IMR-90 (cell line): Measurements from ENCODE around the gene UGT1A7. TPM values are rescaled to one million over a fixed set of nuclear protein-coding genes. Genes with fewer than 3 reads are reported as not detected.

Experiments
- ATAC-seq: fragments of 200-7000 bp; cut with Tn5 transposase; 2 replicates; pipeline ENCODE4 v1.9.1; 2020; ENCODE audit warnings: low read depth, mild to moderate bottlenecking, moderate library complexity
- BruUV-seq: library from RNA; stranded (reverse); fragments of 400-500 nt; replicated peaks from 2 replicates; lab custom pipeline; 2021; lab: Mats Ljungman, UMichigan
- CTCF ChIA-PET: fragments of 300-600 bp; formaldehyde crosslinking; extraction: SDS; loops from one replicate; lab custom pipeline; 2021; ENCODE audit warnings: antibody characterized with exemption; lab: Yijun Ruan, JAX
- POLR2A ChIA-PET: fragments of 300-600 bp; sonication (Branson Sonifier 250); formaldehyde crosslinking; loops from one replicate; lab custom pipeline; 2022; ENCODE audit warnings: antibody characterized with exemption; ENCODE audit not compliant: unreplicated experiment; lab: Charles Lee
- DNase-seq: peaks from one replicate; pipeline ENCODE4 v3.0.0; 2013
- H2AFZ ChIP-seq: replicated peaks from 2 replicates; pipeline ENCODE3; 2013; ENCODE audit warnings: low read length, mild to moderate bottlenecking; ENCODE audit not compliant: poor library complexity
- H2AK5ac ChIP-seq: 2 replicates; pipeline ENCODE4 v1.6.1; 2013; ENCODE audit warnings: low read depth, low read length, inconsistent platforms
- H2AK9ac ChIP-seq: replicated peaks from 2 replicates; pipeline ENCODE3; 2013; ENCODE audit warnings: mild to moderate bottlenecking, low read depth, low read length, moderate library complexity; ENCODE audit not compliant: poor library complexity
- H2BK120ac ChIP-seq: 2 replicates; pipeline ENCODE4 v1.6.1; 2013; ENCODE audit warnings: low read depth, low read length, inconsistent platforms
- H2BK15ac ChIP-seq: 3 replicates; pipeline ENCODE4 v1.6.1; 2013; ENCODE audit warnings: low read depth, low read length, inconsistent platforms
- H2BK20ac ChIP-seq: 2 replicates; pipeline ENCODE4 v1.6.1; 2013; ENCODE audit warnings: low read depth, mild to moderate bottlenecking, inconsistent platforms, low read length, moderate library complexity
- H2BK5ac ChIP-seq: 2 replicates; pipeline ENCODE4 v1.6.1; 2013; ENCODE audit warnings: mild to moderate bottlenecking, low read depth, low read length, inconsistent platforms; ENCODE audit not compliant: poor library complexity, severe bottlenecking
- H3K14ac ChIP-seq: replicated peaks from 2 replicates; pipeline ENCODE4 v1.6.1; 2013; ENCODE audit warnings: low read depth, low read length, inconsistent platforms
- H3K18ac ChIP-seq: 2 replicates; pipeline ENCODE4 v1.6.1; 2013; ENCODE audit warnings: low read depth, low read length, control low read depth
- H3K23ac ChIP-seq: 2 replicates; pipeline ENCODE4 v1.6.1; 2013; ENCODE audit warnings: low read depth, low read length, inconsistent platforms
- H3K27ac ChIP-seq: 2 replicates; pipeline ENCODE4 v1.5.1; 2013; ENCODE audit warnings: mild to moderate bottlenecking, control low read depth, low read length; ENCODE audit not compliant: insufficient read depth
- H3K27me3 ChIP-seq: 2 replicates; pipeline ENCODE4 v1.6.1; 2013; ENCODE audit warnings: low read length; ENCODE audit not compliant: control insufficient read depth, insufficient read depth
- H3K36me3 ChIP-seq: 2 replicates; pipeline ENCODE4 v1.6.1; 2013; ENCODE audit warnings: low read length, mixed read lengths; ENCODE audit not compliant: control insufficient read depth, insufficient read depth
- H3K4ac ChIP-seq: 2 replicates; pipeline ENCODE4 v1.6.1; 2013; ENCODE audit warnings: low read depth, low read length, inconsistent platforms
- H3K4me1 ChIP-seq: 2 replicates; pipeline ENCODE4 v1.6.1; 2013; ENCODE audit warnings: low read length, mixed read lengths; ENCODE audit not compliant: control insufficient read depth, insufficient read depth
- H3K4me2 ChIP-seq: 2 replicates; pipeline ENCODE4 v1.6.1; 2013; ENCODE audit warnings: low read depth, mild to moderate bottlenecking, control low read depth, low read length, moderate library complexity
- H3K4me3 ChIP-seq: 2 replicates; pipeline ENCODE4 v1.5.1; 2013; ENCODE audit warnings: low read depth, mild to moderate bottlenecking, control low read depth, low read length, moderate library complexity; ENCODE audit not compliant: insufficient read depth
- H3K56ac ChIP-seq: 2 replicates; pipeline ENCODE4 v1.6.1; 2013; ENCODE audit warnings: low read length, inconsistent platforms; ENCODE audit not compliant: insufficient read depth; ENCODE audit errors: extremely low read depth
- H3K79me1 ChIP-seq, 2 experiments: 2 replicates each; pipeline ENCODE4 v1.6.1; 2013; ENCODE audit warnings: low read length in 2 of 2, inconsistent platforms in 1 of 2, low read depth in 1 of 2
- H3K9ac ChIP-seq: 2 replicates; pipeline ENCODE4 v1.6.1; 2013; ENCODE audit warnings: low read depth, low read length, control low read depth
- H3K9me1 ChIP-seq: 2 replicates; pipeline ENCODE4 v1.6.1; 2013; ENCODE audit warnings: low read length, inconsistent platforms; ENCODE audit not compliant: insufficient read depth
- H3K9me3 ChIP-seq: 2 replicates; pipeline ENCODE4 v1.6.1; 2013; ENCODE audit warnings: low read length; ENCODE audit not compliant: control insufficient read depth, insufficient read depth
- H4K20me1 ChIP-seq: 2 replicates; pipeline ENCODE4 v1.6.1; 2013; ENCODE audit warnings: low read length, inconsistent platforms; ENCODE audit not compliant: insufficient read depth
- H4K5ac ChIP-seq: 2 replicates; pipeline ENCODE4 v1.6.1; 2013; ENCODE audit warnings: mild to moderate bottlenecking, low read depth, low read length, control low read depth
- H4K8ac ChIP-seq, 2 experiments: 2 replicates each; pipeline ENCODE4 v1.6.1; 2013; ENCODE audit warnings: low read depth in 2 of 2, low read length in 2 of 2, control low read depth in 1 of 2, inconsistent platforms in 1 of 2
- H4K91ac ChIP-seq: 2 replicates; pipeline ENCODE4 v1.6.1; 2013; ENCODE audit warnings: low read depth, low read length, inconsistent platforms; ENCODE audit not compliant: insufficient read depth
- BHLHE40 ChIP-seq: fragments of 150-350 bp; IDR thresholded peaks from 2 replicates; pipeline ENCODE4 v1.6.1; 2016; ENCODE audit warnings: mild to moderate bottlenecking, low read depth, low read length
- CEBPB ChIP-seq: IDR thresholded peaks from 2 replicates; pipeline ENCODE4 v1.6.1; 2012; ENCODE audit warnings: low read depth, low read length, improper control_type of control experiment
- CHD1 ChIP-seq: IDR thresholded peaks from 2 replicates; pipeline ENCODE4 v1.6.1; 2012; ENCODE audit warnings: low read depth, low read length, improper control_type of control experiment
- ELK1 ChIP-seq: fragments of 150-350 bp; IDR thresholded peaks from 2 replicates; pipeline ENCODE4 v1.6.1; 2016; ENCODE audit warnings: low read depth, mild to moderate bottlenecking, low read length, moderate library complexity, borderline replicate concordance
- FOS ChIP-seq: fragments of 150-350 bp; IDR thresholded peaks from 2 replicates; pipeline ENCODE4 v1.6.1; 2016; ENCODE audit warnings: low read depth, low read length
- MAFK ChIP-seq: IDR thresholded peaks from 2 replicates; pipeline ENCODE4 v1.6.1; 2012; ENCODE audit warnings: low read depth, low read length, improper control_type of control experiment
- MAZ ChIP-seq: IDR thresholded peaks from 2 replicates; pipeline ENCODE4 v1.6.1; 2012; ENCODE audit warnings: low read depth, mild to moderate bottlenecking, low read length, improper control_type of control experiment, moderate library complexity, borderline replicate concordance
- MXI1 ChIP-seq: IDR thresholded peaks from 2 replicates; pipeline ENCODE4 v1.6.1; 2012; ENCODE audit warnings: low read depth, mild to moderate bottlenecking, low read length, moderate library complexity, borderline replicate concordance
- NFE2L2 ChIP-seq: fragments of 150-350 bp; IDR thresholded peaks from 2 replicates; pipeline ENCODE4 v1.6.1; 2016; ENCODE audit warnings: low read depth, mild to moderate bottlenecking, low read length
- POLR2A ChIP-seq: IDR thresholded peaks from 2 replicates; pipeline ENCODE4 v1.6.1; 2012; ENCODE audit warnings: mild to moderate bottlenecking, low read depth, low read length
- RAD21 ChIP-seq: IDR thresholded peaks from 2 replicates; pipeline ENCODE4 v1.6.1; 2012; ENCODE audit warnings: low read length, improper control_type of control experiment
- RCOR1 ChIP-seq: IDR thresholded peaks from 2 replicates; pipeline ENCODE4 v1.6.1; 2012; ENCODE audit warnings: mild to moderate bottlenecking, low read length, improper control_type of control experiment; ENCODE audit not compliant: insufficient replicate concordance
- RFX5 ChIP-seq: IDR thresholded peaks from 2 replicates; pipeline ENCODE4 v1.8.0; 2012; ENCODE audit warnings: low read depth, mild to moderate bottlenecking, low read length, moderate library complexity
- SMC3 ChIP-seq: fragments of 150-350 bp; IDR thresholded peaks from 2 replicates; pipeline ENCODE4 v1.6.1; 2016; ENCODE audit warnings: low read depth, mild to moderate bottlenecking, antibody characterized with exemption, low read length, moderate library complexity
- dilution Hi-C: fragments of 300-500 bp; cut with HindIII; formaldehyde crosslinking; loops from one replicate; pipeline ENCODE4 v1.14.3; 2018; ENCODE audit warnings: low sequenced_read_pairs; ENCODE audit not compliant: unreplicated experiment
- in situ Hi-C: fragments of 300-500 bp; cut with MboI; formaldehyde crosslinking; loops from 3 replicates; pipeline ENCODE4 v1.14.3; 2019; ENCODE audit warnings: low sequenced_read_pairs, inconsistent platforms, mixed read lengths
- intact Hi-C: fragments of 100-400 bp; cut with micrococcal nuclease; formaldehyde crosslinking; loops from 2 replicates; pipeline ENCODE4 v1.10.0; 2022
- polyA plus RNA-seq, 3 experiments: library from polyadenylated mRNA; depleted of rRNA; stranded (reverse); fragments of >200 nt; gene quantifications; 2 replicates each; pipeline ENCODE4 v1.2.3, GENCODE V29; 2012; ENCODE audit warnings: low replicate concordance in 1 of 3
- total RNA-seq: library from RNA; depleted of rRNA; stranded (reverse); fragments of >200 nt; gene quantifications from 2 replicates; pipeline ENCODE4 v1.2.3, GENCODE V29; 2012
- TF ChIP-seq, protein P1 (sequence below): fragments of 150-350 bp; IDR thresholded peaks from 2 replicates; pipeline ENCODE4 v1.6.1; 2017; ENCODE audit warnings: mild to moderate bottlenecking, antibody characterized with exemption, low read length, low read depth
- TF ChIP-seq, protein P2 (sequence below): conservative IDR thresholded peaks from 2 replicates; pipeline ENCODE4 v1.5.1; 2012; ENCODE audit warnings: mild to moderate bottlenecking, low read depth, low read length, improper control_type of control experiment

UGT1A7 gene
- total and polyA plus RNA-seq, 2 of the 4 experiments (the other 2 are of a cell fraction), result not detected

DNA sequence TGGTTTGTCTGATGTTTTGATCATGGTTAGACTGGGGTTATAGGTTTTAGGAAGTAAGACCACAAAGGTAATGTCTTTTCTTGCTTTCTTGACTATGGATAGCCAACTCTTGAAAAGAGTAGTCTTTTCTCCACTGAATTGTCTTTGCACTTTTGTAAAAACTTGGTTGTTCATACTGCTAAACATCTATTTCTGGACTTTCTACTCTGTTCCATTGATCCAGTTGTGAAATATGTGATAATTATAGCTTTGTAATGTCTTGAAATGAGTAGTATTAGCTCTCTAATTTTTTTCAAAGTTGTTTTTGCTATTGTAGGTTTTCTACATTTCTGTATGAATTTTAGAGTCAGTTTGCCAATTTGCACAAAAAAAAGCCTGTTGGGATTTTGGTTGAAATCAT lies 23.1 kb upstream of the UGT1A7 start:
- ChIA-PET POLR2A (no interaction called here), CTCF (no interaction called here)
- no peak overlapping the region for H2BK120ac ChIP-seq
- no peaks in the 10 kb centered on the region; the same call in 1 of the 2 replicates for H3K27me3 ChIP-seq
- no peak overlapping the region for H3K4me2 ChIP-seq
- no peak overlapping the region for H3K56ac ChIP-seq
- H4K20me1 ChIP-seq, result no peaks in the 10 kb centered on the region
- no peak for ATAC-seq
- no peak overlapping the region for H2BK5ac ChIP-seq
- H3K36me3 ChIP-seq, result no peaks in the 10 kb centered on the region
- TF ChIP-seq CHD1 (no peak), RAD21 (no peak), MAZ (no peak), SMC3 (no peak), ELK1 (no peak), FOS (no peak), CEBPB (no peak), MXI1 (no peak), RCOR1 (no peak), BHLHE40 (no peak), RFX5 (no peak), POLR2A (no peak), NFE2L2 (no peak), MAFK (no peak)
- TF ChIP-seq, protein P1, sequence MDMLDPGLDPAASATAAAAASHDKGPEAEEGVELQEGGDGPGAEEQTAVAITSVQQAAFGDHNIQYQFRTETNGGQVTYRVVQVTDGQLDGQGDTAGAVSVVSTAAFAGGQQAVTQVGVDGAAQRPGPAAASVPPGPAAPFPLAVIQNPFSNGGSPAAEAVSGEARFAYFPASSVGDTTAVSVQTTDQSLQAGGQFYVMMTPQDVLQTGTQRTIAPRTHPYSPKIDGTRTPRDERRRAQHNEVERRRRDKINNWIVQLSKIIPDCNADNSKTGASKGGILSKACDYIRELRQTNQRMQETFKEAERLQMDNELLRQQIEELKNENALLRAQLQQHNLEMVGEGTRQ, result no peak
- TF ChIP-seq, protein P2, sequence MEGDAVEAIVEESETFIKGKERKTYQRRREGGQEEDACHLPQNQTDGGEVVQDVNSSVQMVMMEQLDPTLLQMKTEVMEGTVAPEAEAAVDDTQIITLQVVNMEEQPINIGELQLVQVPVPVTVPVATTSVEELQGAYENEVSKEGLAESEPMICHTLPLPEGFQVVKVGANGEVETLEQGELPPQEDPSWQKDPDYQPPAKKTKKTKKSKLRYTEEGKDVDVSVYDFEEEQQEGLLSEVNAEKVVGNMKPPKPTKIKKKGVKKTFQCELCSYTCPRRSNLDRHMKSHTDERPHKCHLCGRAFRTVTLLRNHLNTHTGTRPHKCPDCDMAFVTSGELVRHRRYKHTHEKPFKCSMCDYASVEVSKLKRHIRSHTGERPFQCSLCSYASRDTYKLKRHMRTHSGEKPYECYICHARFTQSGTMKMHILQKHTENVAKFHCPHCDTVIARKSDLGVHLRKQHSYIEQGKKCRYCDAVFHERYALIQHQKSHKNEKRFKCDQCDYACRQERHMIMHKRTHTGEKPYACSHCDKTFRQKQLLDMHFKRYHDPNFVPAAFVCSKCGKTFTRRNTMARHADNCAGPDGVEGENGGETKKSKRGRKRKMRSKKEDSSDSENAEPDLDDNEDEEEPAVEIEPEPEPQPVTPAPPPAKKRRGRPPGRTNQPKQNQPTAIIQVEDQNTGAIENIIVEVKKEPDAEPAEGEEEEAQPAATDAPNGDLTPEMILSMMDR, result no peak
- DNase-seq, result no peak
- no peak overlapping the region for H4K8ac ChIP-seq
- H3K27ac ChIP-seq, result no peak overlapping the region
- dilution Hi-C loops, result no loop called here
- no peak overlapping the region for H3K23ac ChIP-seq
- H4K91ac ChIP-seq, result no peak overlapping the region
- H2AK9ac ChIP-seq, result no peak overlapping the region
- no peak overlapping the region for H2AFZ ChIP-seq
- no peak overlapping the region for H3K4me3 ChIP-seq
- H3K9me1 ChIP-seq, result no peaks in the 10 kb centered on the region
- H3K79me1 ChIP-seq, result no peaks in the 10 kb centered on the region
- BruUV-seq, result no TSS peak
- no peak overlapping the region for H2BK15ac ChIP-seq
- no peak overlapping the region for H2BK20ac ChIP-seq
- H3K9me3 ChIP-seq, result no peaks in the 10 kb centered on the region
- H3K9ac ChIP-seq, result no peak overlapping the region
- no peak overlapping the region for H4K5ac ChIP-seq
- no peaks in the 10 kb centered on the region for H3K4me1 ChIP-seq
- no peak overlapping the region for H3K4ac ChIP-seq
- H3K18ac ChIP-seq, result no peak overlapping the region
- intact Hi-C loops, result no loop called here
- in situ Hi-C loops, result no loop called here
- H2AK5ac ChIP-seq, result no peak overlapping the region
- no peak overlapping the region for H3K14ac ChIP-seq
